Gastrocnemius medialis (tissue), 4 donors: Measurements from ENCODE around the gene PELI3.
"Not testable (repeated sequence)": the region's sequence is repeated elsewhere in the genome, so short reads cannot be mapped to it uniquely, and the experiment has no call there.

ENCODE experiments used
- POLR2A ChIP-seq, 2 donors: fragments of 450-650 bp; IDR thresholded peaks; one replicate each; pipeline ENCODE4 v1.6.1; 2017; ENCODE audit warnings: antibody characterized with exemption in 2 of 2, mild to moderate bottlenecking in 2 of 2, moderate library complexity in 2 of 2
- TF ChIP-seq, protein P1 (sequence below), 5 experiments: fragments of 450-650 bp in 3 of 5; fragments of 200-600 bp in 2 of 5; sonication (generic) in 2 of 5; IDR thresholded peaks in 4 of 5; conservative IDR thresholded peaks in 1 of 5; 1 replicate in 4 of 5; 2 replicates in 1 of 5; pipeline ENCODE4 v1.5.1; 2016 to 2019; ENCODE audit warnings: antibody characterized with exemption in 5 of 5, mild to moderate bottlenecking in 3 of 5, moderate library complexity in 3 of 5

DNA sequence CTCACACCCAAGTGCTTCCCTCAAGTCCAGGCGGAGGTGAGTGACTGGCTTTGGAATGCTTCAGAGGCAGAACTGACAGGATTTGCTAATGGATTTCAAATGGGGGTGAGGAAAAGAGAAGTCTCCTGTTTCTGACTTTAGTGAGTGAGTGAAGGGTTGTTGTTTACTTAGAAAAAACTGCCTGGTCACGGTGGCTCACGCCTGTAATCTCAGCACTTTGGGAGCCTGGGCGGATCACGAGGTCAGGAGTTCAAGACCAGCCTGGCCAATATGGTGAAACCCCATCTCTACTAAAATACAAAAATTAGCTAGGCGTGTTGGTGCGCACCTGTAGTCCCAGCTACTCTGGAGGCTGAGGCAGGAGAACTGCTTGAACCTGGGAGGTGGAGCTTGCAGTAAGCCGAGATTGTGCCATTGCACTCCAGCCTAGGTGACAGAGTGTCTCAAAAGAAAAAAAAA lies 34.8 kb upstream of the PELI3 start:
- TF ChIP-seq POLR2A (IDR thresholded peaks at IDR 0.05): not testable (repeated sequence)
- TF ChIP-seq, protein P1, sequence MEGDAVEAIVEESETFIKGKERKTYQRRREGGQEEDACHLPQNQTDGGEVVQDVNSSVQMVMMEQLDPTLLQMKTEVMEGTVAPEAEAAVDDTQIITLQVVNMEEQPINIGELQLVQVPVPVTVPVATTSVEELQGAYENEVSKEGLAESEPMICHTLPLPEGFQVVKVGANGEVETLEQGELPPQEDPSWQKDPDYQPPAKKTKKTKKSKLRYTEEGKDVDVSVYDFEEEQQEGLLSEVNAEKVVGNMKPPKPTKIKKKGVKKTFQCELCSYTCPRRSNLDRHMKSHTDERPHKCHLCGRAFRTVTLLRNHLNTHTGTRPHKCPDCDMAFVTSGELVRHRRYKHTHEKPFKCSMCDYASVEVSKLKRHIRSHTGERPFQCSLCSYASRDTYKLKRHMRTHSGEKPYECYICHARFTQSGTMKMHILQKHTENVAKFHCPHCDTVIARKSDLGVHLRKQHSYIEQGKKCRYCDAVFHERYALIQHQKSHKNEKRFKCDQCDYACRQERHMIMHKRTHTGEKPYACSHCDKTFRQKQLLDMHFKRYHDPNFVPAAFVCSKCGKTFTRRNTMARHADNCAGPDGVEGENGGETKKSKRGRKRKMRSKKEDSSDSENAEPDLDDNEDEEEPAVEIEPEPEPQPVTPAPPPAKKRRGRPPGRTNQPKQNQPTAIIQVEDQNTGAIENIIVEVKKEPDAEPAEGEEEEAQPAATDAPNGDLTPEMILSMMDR (IDR thresholded peaks at IDR 0.05 in 4 of 5, conservative IDR thresholded peaks at IDR 0.05 in 1 of 5): not testable (repeated sequence)
